Upper lobe of left lung (tissue), 6 donors: ENCODE measurements around the gene STEAP3. TPM values are rescaled to one million over a fixed set of nuclear protein-coding genes. Genes with fewer than 3 reads are reported as not detected.

Source experiments
- ATAC-seq, 2 donors: fragments of 200-7000 bp; cut with Tn5 transposase; one replicate each; pipeline ENCODE4 v1.9.1; 2022; ENCODE audit warnings: mild to moderate bottlenecking in 2 of 2, moderate library complexity in 2 of 2; ENCODE audit not compliant: low FRiP score in 2 of 2
- DNase-seq, 2 donors: peaks; one replicate each; pipeline ENCODE4 v3.0.0-alpha.2; 2019 to 2020
- H3K27ac ChIP-seq, 4 donors: fragments of 200-600 bp; sonication (generic); one replicate each; pipeline ENCODE4 v1.5.1; 2016 to 2019
- H3K27me3 ChIP-seq, 4 donors: fragments of 200-600 bp; sonication (generic); one replicate each; pipeline ENCODE4 v1.5.1; 2017 to 2019
- H3K36me3 ChIP-seq, 4 donors: fragments of 200-600 bp; sonication (generic); one replicate each; pipeline ENCODE4 v1.5.1; 2016 to 2019
- H3K4me1 ChIP-seq, 4 donors: fragments of 200-600 bp; sonication (generic); one replicate each; pipeline ENCODE4 v1.5.1; 2018 to 2019
- H3K4me3 ChIP-seq, 4 donors: fragments of 200-600 bp; sonication (generic); one replicate each; pipeline ENCODE4 v1.5.1; 2017 to 2019; ENCODE audit warnings: mild to moderate bottlenecking in 2 of 4, moderate library complexity in 1 of 4
- H3K9me3 ChIP-seq, 4 donors: fragments of 200-600 bp; sonication (generic); one replicate each; pipeline ENCODE4 v1.5.1; 2018 to 2019
- EP300 ChIP-seq, 4 donors: sonication (generic); formaldehyde crosslinking; IDR thresholded peaks; one replicate each; pipeline ENCODE4 v1.5.1; 2017; ENCODE audit warnings: antibody characterized with exemption in 4 of 4, control low read depth in 2 of 4
- POLR2A ChIP-seq, 4 donors: fragments of 450-650 bp; IDR thresholded peaks; one replicate each; pipeline ENCODE4 v1.5.1; 2016 to 2017; ENCODE audit warnings: antibody characterized with exemption in 4 of 4, mild to moderate bottlenecking in 2 of 4
- POLR2AphosphoS5 ChIP-seq, 2 donors: sonication (generic); formaldehyde crosslinking; IDR thresholded peaks; one replicate each; pipeline ENCODE4 v1.5.1; 2017; ENCODE audit warnings: antibody characterized with exemption in 2 of 2
- WGBS, 2 donors: methylation state at CpG; one replicate each; pipeline ENCODE4 v1.1.5; 2017 to 2018; 5-methylcytosine and 5-hydroxymethylcytosine counted together
- total RNA-seq, 6 donors: library from RNA; depleted of rRNA in 4 of 6; stranded (reverse); fragments of >200 nt in 4 of 6; gene quantifications; one replicate each; pipeline versions ENCODE4 v1.1.0 to v1.2.1, GENCODE V29; 2016 to 2021
- TF ChIP-seq, protein P1 (sequence below), 6 experiments: fragments of 450-650 bp in 4 of 6; fragments of 200-600 bp in 2 of 6; sonication (generic) in 2 of 6; IDR thresholded peaks; one replicate each; pipeline ENCODE4 v1.5.1; 2016 to 2019; ENCODE audit warnings: antibody characterized with exemption in 6 of 6
- donor health status: DM: no; HTN: no; CAD: no; lungs with moderate emphysema.
- donor health status: DM: no; HTN: yes; CAD: no; lungs with severe emphysema.

Gene STEAP3
- total RNA-seq, 6 donors from 2014 or later = 18.1 to 26.6 (median 22.4) TPM

DNA sequence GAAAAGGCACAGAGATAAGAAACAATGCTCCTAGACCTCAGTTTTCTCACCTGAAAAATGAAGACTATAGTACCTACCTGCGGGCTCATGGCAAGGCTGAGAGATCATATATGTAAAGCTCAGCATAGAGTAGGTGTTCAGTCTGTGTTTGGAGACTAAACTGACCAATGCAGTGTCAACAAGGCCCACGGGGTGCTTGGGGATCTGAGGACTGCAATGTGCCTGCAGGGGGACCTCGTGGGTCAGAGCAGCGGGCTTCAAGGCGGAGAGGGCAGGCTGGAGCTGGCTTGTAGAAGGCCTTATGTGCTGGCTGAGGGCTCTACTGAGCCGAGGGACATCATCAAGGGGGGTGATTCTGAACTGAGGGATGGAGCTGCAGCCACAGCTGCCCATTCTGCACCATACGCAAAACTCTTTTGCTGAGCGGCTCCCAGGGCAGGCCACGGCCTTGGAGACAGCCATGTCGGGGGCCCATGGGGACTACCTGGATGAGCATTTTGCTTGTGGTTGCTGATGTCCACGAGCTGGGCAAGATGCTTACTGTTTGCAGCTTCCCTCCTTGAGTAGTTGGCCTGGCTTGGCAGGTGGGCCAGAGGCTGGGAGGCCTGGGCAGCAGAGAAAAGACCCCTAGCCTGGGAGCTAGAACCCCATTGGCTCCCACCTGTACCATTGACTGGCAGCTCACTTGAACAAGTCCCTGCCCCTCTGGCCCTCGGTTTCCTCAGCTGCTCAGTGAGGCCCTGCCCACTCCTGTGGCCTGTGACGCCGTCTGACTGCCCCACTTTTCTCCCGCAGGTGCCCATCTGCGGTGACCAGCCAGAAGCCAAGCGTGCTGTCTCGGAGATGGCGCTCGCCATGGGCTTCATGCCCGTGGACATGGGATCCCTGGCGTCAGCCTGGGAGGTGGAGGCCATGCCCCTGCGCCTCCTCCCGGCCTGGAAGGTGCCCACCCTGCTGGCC is 23.5 kb downstream of the STEAP3 start:
- TF ChIP-seq POLR2AphosphoS5 (IDR thresholded peaks at IDR 0.05) (no peak), EP300 (IDR thresholded peaks at IDR 0.05) (no peak)
- TF ChIP-seq, protein P1, sequence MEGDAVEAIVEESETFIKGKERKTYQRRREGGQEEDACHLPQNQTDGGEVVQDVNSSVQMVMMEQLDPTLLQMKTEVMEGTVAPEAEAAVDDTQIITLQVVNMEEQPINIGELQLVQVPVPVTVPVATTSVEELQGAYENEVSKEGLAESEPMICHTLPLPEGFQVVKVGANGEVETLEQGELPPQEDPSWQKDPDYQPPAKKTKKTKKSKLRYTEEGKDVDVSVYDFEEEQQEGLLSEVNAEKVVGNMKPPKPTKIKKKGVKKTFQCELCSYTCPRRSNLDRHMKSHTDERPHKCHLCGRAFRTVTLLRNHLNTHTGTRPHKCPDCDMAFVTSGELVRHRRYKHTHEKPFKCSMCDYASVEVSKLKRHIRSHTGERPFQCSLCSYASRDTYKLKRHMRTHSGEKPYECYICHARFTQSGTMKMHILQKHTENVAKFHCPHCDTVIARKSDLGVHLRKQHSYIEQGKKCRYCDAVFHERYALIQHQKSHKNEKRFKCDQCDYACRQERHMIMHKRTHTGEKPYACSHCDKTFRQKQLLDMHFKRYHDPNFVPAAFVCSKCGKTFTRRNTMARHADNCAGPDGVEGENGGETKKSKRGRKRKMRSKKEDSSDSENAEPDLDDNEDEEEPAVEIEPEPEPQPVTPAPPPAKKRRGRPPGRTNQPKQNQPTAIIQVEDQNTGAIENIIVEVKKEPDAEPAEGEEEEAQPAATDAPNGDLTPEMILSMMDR (IDR thresholded peaks at IDR 0.05) = no peak
- peak in 1 of 2 donors; percentile 7 for DNase-seq
- no peak overlapping the region for H3K27ac ChIP-seq
- peaks cover 0 to 6% (median 0%) of the 10 kb centered on the region in 4 donors for H3K9me3 ChIP-seq
- H3K36me3 ChIP-seq = peaks cover 0 to 17% (median 10%) of the 10 kb centered on the region in 4 donors
- no peak for ATAC-seq
- peaks cover 0 to 11% (median 0%) of the 10 kb centered on the region in 4 donors for H3K4me1 ChIP-seq
- H3K27me3 ChIP-seq = no peaks in the 10 kb centered on the region
- WGBS, 2 donors = 88 to 91% methylated on average over 12 to 24 of the region's 24 CpGs
- H3K4me3 ChIP-seq = no peak overlapping the region

DNA sequence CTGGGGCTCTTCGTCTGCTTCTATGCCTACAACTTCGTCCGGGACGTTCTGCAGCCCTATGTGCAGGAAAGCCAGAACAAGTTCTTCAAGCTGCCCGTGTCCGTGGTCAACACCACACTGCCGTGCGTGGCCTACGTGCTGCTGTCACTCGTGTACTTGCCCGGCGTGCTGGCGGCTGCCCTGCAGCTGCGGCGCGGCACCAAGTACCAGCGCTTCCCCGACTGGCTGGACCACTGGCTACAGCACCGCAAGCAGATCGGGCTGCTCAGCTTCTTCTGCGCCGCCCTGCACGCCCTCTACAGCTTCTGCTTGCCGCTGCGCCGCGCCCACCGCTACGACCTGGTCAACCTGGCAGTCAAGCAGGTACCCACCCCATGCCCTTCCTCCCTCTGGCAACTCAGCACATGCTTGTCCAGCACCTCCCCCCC is 24.2 kb downstream of the STEAP3 start:
- H3K27ac ChIP-seq = no peak overlapping the region
- no peak overlapping the region for H3K4me3 ChIP-seq
- WGBS, 2 donors = 95% methylated on average over 24 to 27 of the region's 29 CpGs
- peaks cover 0 to 18% (median 10%) of the 10 kb centered on the region in 4 donors for H3K36me3 ChIP-seq
- no peaks in the 10 kb centered on the region for H3K27me3 ChIP-seq
- peaks cover 0 to 4% (median 0%) of the 10 kb centered on the region in 4 donors for H3K4me1 ChIP-seq
- TF ChIP-seq POLR2A (IDR thresholded peaks at IDR 0.05) = no peak
- TF ChIP-seq, protein P1 (IDR thresholded peaks at IDR 0.05) = no peak
- no peak for TF ChIP-seq POLR2AphosphoS5 (IDR thresholded peaks at IDR 0.05)
- no peak for TF ChIP-seq EP300 (IDR thresholded peaks at IDR 0.05)
- ATAC-seq = no peak
- DNase-seq = peak; percentile 19 to 81
- peaks cover 0 to 6% (median 0%) of the 10 kb centered on the region in 4 donors for H3K9me3 ChIP-seq

DNA sequence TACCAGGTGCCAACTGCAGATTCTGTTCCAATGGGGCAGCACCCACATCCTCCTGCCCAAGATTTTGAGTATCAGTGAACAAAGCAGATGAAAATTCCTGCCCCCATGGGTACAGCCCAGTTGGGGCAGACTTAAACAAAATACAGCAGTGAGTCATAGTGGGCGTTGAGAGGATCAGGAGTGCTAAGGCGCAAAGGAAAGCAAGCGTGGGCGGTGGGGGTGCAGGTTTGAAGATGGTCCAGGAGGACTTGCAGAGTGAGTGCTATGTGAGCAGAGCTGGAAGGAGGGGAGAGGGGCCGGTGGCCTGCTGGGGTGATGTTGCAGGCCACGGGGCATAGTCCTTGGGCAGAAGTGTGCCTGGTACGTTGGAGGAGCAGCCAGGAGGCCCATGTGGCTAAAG is 24.7 kb downstream of the STEAP3 start:
- H3K36me3 ChIP-seq = peaks cover 0 to 18% (median 10%) of the 10 kb centered on the region in 4 donors
- H3K27me3 ChIP-seq = no peaks in the 10 kb centered on the region
- no peaks in the 10 kb centered on the region for H3K4me1 ChIP-seq
- peaks cover 0 to 6% (median 0%) of the 10 kb centered on the region in 4 donors for H3K9me3 ChIP-seq
- DNase-seq = peak in 1 of 2 donors; percentile 18
- no peak for TF ChIP-seq EP300 (IDR thresholded peaks at IDR 0.05)
- TF ChIP-seq, protein P1 (IDR thresholded peaks at IDR 0.05) = no peak
- no peak for TF ChIP-seq POLR2A (IDR thresholded peaks at IDR 0.05)
- TF ChIP-seq POLR2AphosphoS5 (IDR thresholded peaks at IDR 0.05) = no peak
- ATAC-seq = no peak
- H3K4me3 ChIP-seq = no peak overlapping the region
- 86 to 93% methylated on average over 7 of the region's 7 CpGs for WGBS, 2 donors
- no peak overlapping the region for H3K27ac ChIP-seq

DNA sequence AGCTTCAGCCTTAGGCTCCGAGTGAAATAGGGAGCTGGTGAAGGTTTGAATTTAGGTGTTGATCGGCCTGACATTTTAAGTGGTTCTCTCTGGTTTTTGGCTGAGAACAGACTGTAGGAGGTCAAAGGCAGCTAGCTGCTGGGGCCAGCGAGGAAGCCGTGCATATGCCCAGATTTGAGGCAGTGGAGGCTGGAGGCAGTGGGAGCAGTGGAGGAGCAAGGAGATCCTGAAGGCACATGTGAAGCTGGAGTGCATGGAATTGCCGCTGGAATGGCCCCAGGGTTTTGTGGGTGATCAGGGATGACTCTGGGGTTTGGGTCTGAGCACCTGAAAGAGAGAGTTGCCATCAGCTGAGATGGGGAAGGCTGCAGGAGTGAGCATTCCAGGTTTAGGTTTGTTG is 25.1 kb downstream of the STEAP3 start:
- DNase-seq (no peak), ATAC-seq (no peak)
- WGBS, 2 donors = 88 to 92% methylated on average over 5 of the region's 5 CpGs
- peaks cover 0 to 6% (median 0%) of the 10 kb centered on the region in 4 donors for H3K9me3 ChIP-seq
- no peak overlapping the region for H3K4me3 ChIP-seq
- no peak overlapping the region for H3K27ac ChIP-seq
- no peak for TF ChIP-seq POLR2A (IDR thresholded peaks at IDR 0.05)
- no peak for TF ChIP-seq EP300 (IDR thresholded peaks at IDR 0.05)
- no peak for TF ChIP-seq POLR2AphosphoS5 (IDR thresholded peaks at IDR 0.05)
- TF ChIP-seq, protein P1 (IDR thresholded peaks at IDR 0.05) = no peak
- no peaks in the 10 kb centered on the region for H3K27me3 ChIP-seq
- peaks cover 0 to 18% (median 10%) of the 10 kb centered on the region in 4 donors for H3K36me3 ChIP-seq
- no peaks in the 10 kb centered on the region for H3K4me1 ChIP-seq
